ENCODE results near the gene MIR17HG.

DNA sequence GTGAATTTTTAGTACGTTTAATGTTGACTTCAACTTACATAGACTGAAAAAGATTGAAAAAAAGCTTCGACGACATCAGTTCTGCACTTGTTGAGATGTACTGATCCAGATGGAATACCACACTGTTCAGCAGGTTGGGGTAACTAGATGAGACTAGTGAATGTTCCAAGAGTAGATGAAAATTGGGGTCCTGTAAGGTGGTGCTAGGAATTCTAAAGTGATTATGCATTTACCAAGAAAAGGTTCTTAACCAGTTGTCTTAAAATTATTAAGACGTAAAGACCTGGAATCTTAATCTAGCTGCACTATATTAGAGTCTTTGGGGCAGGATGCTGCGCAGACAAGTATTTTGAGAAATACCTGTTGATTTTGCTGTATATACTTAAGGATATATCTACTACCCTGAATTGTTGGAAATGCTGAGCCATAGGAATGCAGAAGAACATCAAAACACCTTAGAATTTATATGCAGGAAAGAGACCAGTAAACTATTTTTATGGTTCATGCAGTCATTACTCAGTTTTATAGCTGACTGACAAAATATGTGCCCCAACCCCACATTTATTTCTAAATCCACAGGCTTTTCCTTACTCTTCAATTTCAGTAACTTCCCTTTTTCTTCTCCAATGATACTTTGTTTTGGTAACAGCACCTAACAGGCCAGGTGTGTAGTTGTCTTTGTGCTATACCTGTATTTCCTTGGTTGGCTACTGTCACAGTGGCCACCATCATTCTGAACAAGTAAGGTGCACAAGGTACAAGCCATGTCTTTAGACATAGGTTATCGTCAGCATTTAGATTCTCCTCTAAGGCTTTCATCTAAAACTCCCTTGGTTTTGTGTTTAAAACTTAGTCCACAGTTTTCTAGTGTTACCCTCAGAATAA lies 8.6 kb downstream of the MIR17HG start:
- TF ChIP-seq EZH2phosphoT487 (conservative IDR thresholded peaks at IDR 0.05; ENCODE audit: low read length): no peak
- TF ChIP-seq, protein P1, sequence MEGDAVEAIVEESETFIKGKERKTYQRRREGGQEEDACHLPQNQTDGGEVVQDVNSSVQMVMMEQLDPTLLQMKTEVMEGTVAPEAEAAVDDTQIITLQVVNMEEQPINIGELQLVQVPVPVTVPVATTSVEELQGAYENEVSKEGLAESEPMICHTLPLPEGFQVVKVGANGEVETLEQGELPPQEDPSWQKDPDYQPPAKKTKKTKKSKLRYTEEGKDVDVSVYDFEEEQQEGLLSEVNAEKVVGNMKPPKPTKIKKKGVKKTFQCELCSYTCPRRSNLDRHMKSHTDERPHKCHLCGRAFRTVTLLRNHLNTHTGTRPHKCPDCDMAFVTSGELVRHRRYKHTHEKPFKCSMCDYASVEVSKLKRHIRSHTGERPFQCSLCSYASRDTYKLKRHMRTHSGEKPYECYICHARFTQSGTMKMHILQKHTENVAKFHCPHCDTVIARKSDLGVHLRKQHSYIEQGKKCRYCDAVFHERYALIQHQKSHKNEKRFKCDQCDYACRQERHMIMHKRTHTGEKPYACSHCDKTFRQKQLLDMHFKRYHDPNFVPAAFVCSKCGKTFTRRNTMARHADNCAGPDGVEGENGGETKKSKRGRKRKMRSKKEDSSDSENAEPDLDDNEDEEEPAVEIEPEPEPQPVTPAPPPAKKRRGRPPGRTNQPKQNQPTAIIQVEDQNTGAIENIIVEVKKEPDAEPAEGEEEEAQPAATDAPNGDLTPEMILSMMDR (IDR thresholded peaks at IDR 0.05; ENCODE audit: insufficient read depth, low read length, poor library complexity, severe bottlenecking): no peak

Measured in SU-DHL-6 (cell line).